ENCODE data around the gene MACROD2. TPM values are rescaled to one million over a fixed set of nuclear protein-coding genes. Genes with fewer than 3 reads are reported as not detected.

MACROD2 gene
- polyA plus RNA-seq, 1 donor (not counting 4 experiments of a cell fraction or from before 2014, with no cell fraction given): 0.71 TPM

DNA sequence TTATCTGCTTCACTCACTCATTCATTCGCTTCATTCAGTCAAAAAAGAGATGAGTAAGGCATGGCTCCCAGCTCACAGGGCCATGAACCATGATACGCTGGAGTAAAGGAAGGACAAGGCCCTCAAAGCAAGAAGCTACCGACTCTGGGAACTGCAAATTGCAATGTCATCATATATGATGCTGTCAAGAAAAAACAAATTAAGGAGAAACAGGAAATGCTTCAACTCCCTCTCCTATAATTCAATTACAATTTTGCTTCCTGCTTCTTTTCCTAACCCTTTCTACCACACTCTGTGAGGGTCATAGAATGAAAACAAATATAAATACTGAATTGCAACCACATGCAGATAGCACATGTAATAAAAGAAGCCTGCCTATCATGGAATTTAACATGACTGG is 1067.8 kb downstream of the MACROD2 start:
- H3K27me3 ChIP-seq (ENCODE audit: control insufficient read depth, extremely low read depth, insufficient read depth, low read length): no peaks in the 10 kb centered on the region
- H3K36me3 ChIP-seq (ENCODE audit: control insufficient read depth in 2 of 2, extremely low read depth in 1 of 2, insufficient read depth in 2 of 2, low read length in 2 of 2): no peaks in the 10 kb centered on the region
- H3K4me1 ChIP-seq (ENCODE audit: control insufficient read depth, extremely low read depth, insufficient read depth, low read length): no peaks in the 10 kb centered on the region
- no peaks in the 10 kb centered on the region for H4K20me1 ChIP-seq (ENCODE audit: control insufficient read depth, extremely low read depth, insufficient read depth, low read length)
- no peak for FAIRE-seq
- no peak overlapping the region for H3K4me2 ChIP-seq (ENCODE audit: control insufficient read depth, extremely low read depth, insufficient read depth, low read depth, low read length)
- H3K9ac ChIP-seq (ENCODE audit: control insufficient read depth, extremely low read depth, insufficient read depth, low read length): no peak overlapping the region
- H3K79me2 ChIP-seq (ENCODE audit: control insufficient read depth, insufficient read depth, low read length): no peaks in the 10 kb centered on the region
- TF ChIP-seq EZH2 (IDR thresholded peaks at IDR 0.05; ENCODE audit: low read length): no peak
- TF ChIP-seq, protein P1, sequence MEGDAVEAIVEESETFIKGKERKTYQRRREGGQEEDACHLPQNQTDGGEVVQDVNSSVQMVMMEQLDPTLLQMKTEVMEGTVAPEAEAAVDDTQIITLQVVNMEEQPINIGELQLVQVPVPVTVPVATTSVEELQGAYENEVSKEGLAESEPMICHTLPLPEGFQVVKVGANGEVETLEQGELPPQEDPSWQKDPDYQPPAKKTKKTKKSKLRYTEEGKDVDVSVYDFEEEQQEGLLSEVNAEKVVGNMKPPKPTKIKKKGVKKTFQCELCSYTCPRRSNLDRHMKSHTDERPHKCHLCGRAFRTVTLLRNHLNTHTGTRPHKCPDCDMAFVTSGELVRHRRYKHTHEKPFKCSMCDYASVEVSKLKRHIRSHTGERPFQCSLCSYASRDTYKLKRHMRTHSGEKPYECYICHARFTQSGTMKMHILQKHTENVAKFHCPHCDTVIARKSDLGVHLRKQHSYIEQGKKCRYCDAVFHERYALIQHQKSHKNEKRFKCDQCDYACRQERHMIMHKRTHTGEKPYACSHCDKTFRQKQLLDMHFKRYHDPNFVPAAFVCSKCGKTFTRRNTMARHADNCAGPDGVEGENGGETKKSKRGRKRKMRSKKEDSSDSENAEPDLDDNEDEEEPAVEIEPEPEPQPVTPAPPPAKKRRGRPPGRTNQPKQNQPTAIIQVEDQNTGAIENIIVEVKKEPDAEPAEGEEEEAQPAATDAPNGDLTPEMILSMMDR (optimal IDR thresholded peaks at IDR 0.05 in 1 of 3, IDR thresholded peaks at IDR 0.05 in 1 of 3, conservative IDR thresholded peaks at IDR 0.05 in 1 of 3; ENCODE audit: extremely low read depth in 1 of 3, insufficient read depth in 2 of 3, low read length in 3 of 3): no peak
- H3K9me3 ChIP-seq (ENCODE audit: control insufficient read depth, low read depth, low read length): no peaks in the 10 kb centered on the region
- no peak overlapping the region for H3K27ac ChIP-seq (ENCODE audit: control insufficient read depth, insufficient read depth, low read length)
- DNase-seq (ENCODE audit: low read depth, low spot score): no peak
- no peaks in the 10 kb centered on the region for H3K9me1 ChIP-seq (ENCODE audit: control insufficient read depth, extremely low read depth, insufficient read depth, low read length)
- dilution Hi-C loops (cut with MboI; ENCODE audit: extremely low pct_ligation_motif_present, low sequenced_read_pairs): no loop called here
- no peak overlapping the region for H2AFZ ChIP-seq (ENCODE audit: control insufficient read depth, low read length)
- H3K4me3 ChIP-seq (ENCODE audit: control insufficient read depth in 2 of 3, extremely low read depth in 1 of 3, insufficient read depth in 2 of 3, low read depth in 1 of 3, low read length in 3 of 3): no peak overlapping the region

DNA sequence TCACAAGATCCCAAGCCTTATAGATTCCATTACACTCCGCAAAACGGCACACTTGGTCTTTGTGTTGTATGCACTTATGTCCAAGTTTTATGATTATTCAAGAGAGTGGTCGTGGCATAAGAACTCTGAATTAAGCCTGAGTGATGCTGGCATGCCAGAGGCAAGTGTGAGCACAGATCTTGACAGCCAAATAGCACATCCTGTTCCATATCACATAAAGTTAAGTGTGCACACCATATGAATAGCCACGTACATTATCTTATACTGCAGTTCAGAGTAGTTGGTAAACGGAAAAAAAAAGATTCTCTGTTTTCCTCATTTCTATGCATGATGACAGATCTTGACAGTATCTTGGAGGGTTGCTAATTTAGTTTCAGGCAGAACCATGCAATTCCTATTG is 1069.4 kb downstream of the MACROD2 start:
- DNase-seq (ENCODE audit: low read depth, low spot score) (no peak), FAIRE-seq (peak; percentile 36)
- H3K9me3 ChIP-seq (ENCODE audit: control insufficient read depth, low read depth, low read length): no peaks in the 10 kb centered on the region
- no peak overlapping the region for H3K4me2 ChIP-seq (ENCODE audit: control insufficient read depth, extremely low read depth, insufficient read depth, low read depth, low read length)
- no peaks in the 10 kb centered on the region for H3K79me2 ChIP-seq (ENCODE audit: control insufficient read depth, insufficient read depth, low read length)
- dilution Hi-C loops (cut with MboI; ENCODE audit: extremely low pct_ligation_motif_present, low sequenced_read_pairs): no loop called here
- H4K20me1 ChIP-seq (ENCODE audit: control insufficient read depth, extremely low read depth, insufficient read depth, low read length): no peaks in the 10 kb centered on the region
- H3K9me1 ChIP-seq (ENCODE audit: control insufficient read depth, extremely low read depth, insufficient read depth, low read length): no peaks in the 10 kb centered on the region
- H3K27ac ChIP-seq (ENCODE audit: control insufficient read depth, insufficient read depth, low read length): no peak overlapping the region
- H3K9ac ChIP-seq (ENCODE audit: control insufficient read depth, extremely low read depth, insufficient read depth, low read length): no peak overlapping the region
- H3K36me3 ChIP-seq (ENCODE audit: control insufficient read depth in 2 of 2, extremely low read depth in 1 of 2, insufficient read depth in 2 of 2, low read length in 2 of 2): no peaks in the 10 kb centered on the region
- no peaks in the 10 kb centered on the region for H3K4me1 ChIP-seq (ENCODE audit: control insufficient read depth, extremely low read depth, insufficient read depth, low read length)
- TF ChIP-seq, protein P1 (optimal IDR thresholded peaks at IDR 0.05 in 1 of 3, IDR thresholded peaks at IDR 0.05 in 1 of 3, conservative IDR thresholded peaks at IDR 0.05 in 1 of 3; ENCODE audit: extremely low read depth in 1 of 3, insufficient read depth in 2 of 3, low read length in 3 of 3): no peak
- TF ChIP-seq EZH2 (IDR thresholded peaks at IDR 0.05; ENCODE audit: low read length): no peak
- H3K27me3 ChIP-seq (ENCODE audit: control insufficient read depth, extremely low read depth, insufficient read depth, low read length): no peaks in the 10 kb centered on the region
- no peak overlapping the region for H3K4me3 ChIP-seq (ENCODE audit: control insufficient read depth in 2 of 3, extremely low read depth in 1 of 3, insufficient read depth in 2 of 3, low read depth in 1 of 3, low read length in 3 of 3)
- H2AFZ ChIP-seq (ENCODE audit: control insufficient read depth, low read length): no peak overlapping the region
